H1 (cell line): ENCODE results near the gene NUDT7. TPM values are rescaled to one million over a fixed set of nuclear protein-coding genes. Genes with fewer than 3 reads are reported as not detected.

Source experiments
- CTCF ChIA-PET: fragments of 300-600 bp; sonication (Branson Sonifier 250); formaldehyde crosslinking; loops from one replicate; lab custom pipeline; 2021; ENCODE audit not compliant: partially characterized antibody; lab: Charles Lee
- POLR2A ChIA-PET: fragments of 300-600 bp; sonication (Branson Sonifier 250); formaldehyde crosslinking; loops from one replicate; lab custom pipeline; 2021; ENCODE audit warnings: inconsistent platforms; ENCODE audit not compliant: partially characterized antibody; lab: Charles Lee
- DNase-seq, 2 experiments: peaks; one replicate each; pipeline versions ENCODE4 v3.0.0 to v3.0.0-alpha.2; 2010 to 2022; ENCODE audit warnings: low spot score in 2 of 2, low read depth in 1 of 2, mixed read lengths in 1 of 2
- FAIRE-seq: peaks from 2 replicates; lab custom pipeline; 2011; peaks lifted over from hg19 to GRCh38; lab: Jason Lieb, UNC
- H2AFZ ChIP-seq: 2 replicates; pipeline ENCODE4 v1.8.1; 2012; ENCODE audit warnings: low read length, inconsistent platforms
- H2AK5ac ChIP-seq: 2 replicates; pipeline ENCODE4 v1.6.1; 2013; ENCODE audit warnings: low read depth, low read length
- H2BK120ac ChIP-seq: replicated peaks from 2 replicates; pipeline ENCODE3; 2013; ENCODE audit warnings: low read depth, low read length, inconsistent platforms
- H2BK12ac ChIP-seq: 2 replicates; pipeline ENCODE4 v1.6.1; 2013; ENCODE audit warnings: low read depth, low read length
- H2BK15ac ChIP-seq: 2 replicates; pipeline ENCODE4 v1.6.1; 2013; ENCODE audit warnings: low read length
- H2BK20ac ChIP-seq: 2 replicates; pipeline ENCODE4 v1.6.1; 2013; ENCODE audit warnings: low read length
- H2BK5ac ChIP-seq: 2 replicates; pipeline ENCODE4 v1.6.1; 2013; ENCODE audit warnings: low read depth, low read length
- H3K14ac ChIP-seq: 2 replicates; pipeline ENCODE4 v1.6.1; 2013; ENCODE audit warnings: inconsistent platforms; ENCODE audit not compliant: insufficient read length
- H3K18ac ChIP-seq: 2 replicates; pipeline ENCODE4 v1.6.1; 2013; ENCODE audit warnings: low read length; ENCODE audit errors: extremely low read depth
- H3K23ac ChIP-seq: 2 replicates; pipeline ENCODE4 v1.6.1; 2013; ENCODE audit warnings: inconsistent platforms; ENCODE audit not compliant: insufficient read length
- H3K23me2 ChIP-seq: 2 replicates; pipeline ENCODE4 v1.6.1; 2013; ENCODE audit warnings: low read depth, low read length
- H3K27ac ChIP-seq: 2 replicates; pipeline ENCODE4 v1.6.1; 2011; ENCODE audit warnings: low read depth, low read length, inconsistent platforms
- H3K27me3 ChIP-seq, 4 experiments: replicated peaks in 1 of 4; 1 replicate in 1 of 4; 2 replicates in 3 of 4; pipeline versions ENCODE4 v1.6.1 to v1.8.1; 2011 to 2013; ENCODE audit warnings: low read length in 3 of 4, mild to moderate bottlenecking in 3 of 4, inconsistent platforms in 2 of 4, mixed read lengths in 2 of 4, moderate library complexity in 1 of 4; ENCODE audit not compliant: control insufficient read depth in 3 of 4, insufficient read depth in 3 of 4; ENCODE audit errors: extremely low read depth in 1 of 4
- H3K36me3 ChIP-seq, 4 experiments: 2 replicates each; pipeline versions ENCODE4 v1.6.1 to v1.8.1; 2011 to 2013; ENCODE audit warnings: mild to moderate bottlenecking in 4 of 4, low read length in 3 of 4, moderate library complexity in 2 of 4, control low read depth in 1 of 4, inconsistent platforms in 1 of 4; ENCODE audit not compliant: insufficient read depth in 4 of 4, control insufficient read depth in 2 of 4
- H3K4ac ChIP-seq: replicated peaks from 2 replicates; pipeline ENCODE3; 2013; ENCODE audit warnings: low read length, low read depth, mixed read lengths, inconsistent platforms; ENCODE audit not compliant: insufficient read length
- H3K4me1 ChIP-seq, 4 experiments: replicated peaks in 1 of 4; 1 replicate in 1 of 4; 2 replicates in 3 of 4; pipeline versions ENCODE4 v1.6.1 to v1.8.1; 2011 to 2013; ENCODE audit warnings: low read length in 3 of 4, inconsistent platforms in 2 of 4, mixed read lengths in 1 of 4; ENCODE audit not compliant: insufficient read depth in 4 of 4, control insufficient read depth in 3 of 4
- H3K4me2 ChIP-seq, 2 experiments: 2 replicates each; pipeline versions ENCODE4 v1.6.1 to v1.8.1; 2011 to 2013; ENCODE audit warnings: low read depth in 2 of 2, low read length in 2 of 2, control low read depth in 1 of 2, inconsistent platforms in 1 of 2, mild to moderate bottlenecking in 1 of 2; ENCODE audit not compliant: insufficient read depth in 1 of 2
- H3K4me3 ChIP-seq, 4 experiments: fragments of 200-600, 300-600 bp in 1 of 4; sonication (generic), shearing (Covaris generic), sonication (Bioruptor Twin) in 1 of 4; 2 replicates each; pipeline versions ENCODE4 v1.5.1 to v1.8.1; 2011 to 2016; ENCODE audit warnings: low read length in 4 of 4, low read depth in 3 of 4, control low read depth in 2 of 4, inconsistent platforms in 2 of 4, mild to moderate bottlenecking in 2 of 4, mixed read lengths in 1 of 4, moderate library complexity in 1 of 4; ENCODE audit not compliant: insufficient read depth in 2 of 4; ENCODE audit errors: extremely low read depth in 1 of 4
- H3K56ac ChIP-seq: replicated peaks from 2 replicates; pipeline ENCODE3; 2013; ENCODE audit warnings: low read depth, mild to moderate bottlenecking, mixed read lengths, low read length, inconsistent platforms; ENCODE audit not compliant: insufficient read length
- H3K79me1 ChIP-seq: 2 replicates; pipeline ENCODE4 v1.6.1; 2013; ENCODE audit warnings: low read depth, low read length, control low read depth
- H3K79me2 ChIP-seq, 2 experiments: 2 replicates each; pipeline versions ENCODE4 v1.6.1 to v1.8.1; 2012 to 2013; ENCODE audit warnings: low read length in 2 of 2, mild to moderate bottlenecking in 2 of 2, inconsistent platforms in 1 of 2; ENCODE audit not compliant: insufficient read depth in 2 of 2, control insufficient read depth in 1 of 2
- H3K9ac ChIP-seq, 4 experiments: replicated peaks in 1 of 4; 1 replicate in 1 of 4; 2 replicates in 3 of 4; pipeline versions ENCODE4 v1.6.1 to v1.8.1; 2011 to 2013; ENCODE audit warnings: low read depth in 3 of 4, low read length in 3 of 4, control low read depth in 2 of 4, mild to moderate bottlenecking in 2 of 4, moderate library complexity in 2 of 4, inconsistent platforms in 1 of 4; ENCODE audit errors: extremely low read depth in 1 of 4
- H3K9me3 ChIP-seq, 2 experiments: 2 replicates each; pipeline versions ENCODE4 v1.6.1 to v1.8.1; 2012 to 2013; ENCODE audit warnings: mild to moderate bottlenecking in 2 of 2, moderate library complexity in 2 of 2, control low read depth in 1 of 2, inconsistent platforms in 1 of 2, low read depth in 1 of 2, low read length in 1 of 2, mixed read lengths in 1 of 2; ENCODE audit not compliant: insufficient read depth in 2 of 2
- H4K20me1 ChIP-seq, 2 experiments: replicated peaks in 1 of 2; 2 replicates each; pipeline versions ENCODE3 to v1.8.1; 2011 to 2013; ENCODE audit warnings: inconsistent platforms in 2 of 2, low read length in 2 of 2, mild to moderate bottlenecking in 1 of 2; ENCODE audit not compliant: insufficient read depth in 2 of 2, control insufficient read depth in 1 of 2
- H4K5ac ChIP-seq: 2 replicates; pipeline ENCODE4 v1.6.1; 2013; ENCODE audit warnings: low read length, low read depth, mixed read lengths, inconsistent platforms; ENCODE audit not compliant: insufficient read length
- H4K8ac ChIP-seq: 2 replicates; pipeline ENCODE4 v1.8.0; 2013; ENCODE audit warnings: mild to moderate bottlenecking, moderate library complexity, low read length, inconsistent platforms; ENCODE audit not compliant: insufficient read depth; ENCODE audit errors: extremely low read depth
- H4K91ac ChIP-seq: replicated peaks from 2 replicates; pipeline ENCODE3; 2013; ENCODE audit warnings: low read length, mixed read lengths, inconsistent platforms; ENCODE audit not compliant: insufficient read length
- BCL11A ChIP-seq, 2 experiments: IDR thresholded peaks; one replicate each; pipeline ENCODE4 v1.6.1; 2011; ENCODE audit warnings: low read depth in 2 of 2, low read length in 2 of 2, mild to moderate bottlenecking in 2 of 2
- CEBPB ChIP-seq: IDR thresholded peaks from 2 replicates; pipeline ENCODE4 v1.6.1; 2012; ENCODE audit warnings: low read depth, low read length
- CHD1 ChIP-seq: IDR thresholded peaks from 2 replicates; pipeline ENCODE4 v1.6.1; 2012; ENCODE audit warnings: low read depth, low read length, improper control_type of control experiment
- WGBS, 2 experiments: shearing (Covaris generic) in 1 of 2; methylation state at CpG; one replicate each; pipeline versions ENCODE4 v1.1.6 to v1.1.7; 2013 to 2015; ENCODE audit warnings: low lambda C conversion rate in 2 of 2, mixed read lengths in 2 of 2, inconsistent platforms in 1 of 2, low coverage in 1 of 2, missing lambda C conversion rate in 1 of 2; ENCODE audit not compliant: insufficient replicate concordance in 2 of 2, insufficient coverage in 1 of 2, insufficient read length in 1 of 2; ENCODE audit errors: extremely low coverage in 1 of 2, missing lambda C conversion rate in 1 of 2; 5-methylcytosine and 5-hydroxymethylcytosine counted together
- polyA plus RNA-seq, 7 experiments: library from polyadenylated mRNA; depleted of rRNA in 3 of 7; stranded (reverse) in 5 of 7; unstranded in 2 of 7; fragments of >200 nt in 5 of 7; fragments of 200-250 nt in 2 of 7; gene quantifications; 1 replicate in 5 of 7; 2 replicates in 1 of 7; 4 replicates in 1 of 7; pipeline versions ENCODE4 v1.2.1 to v1.2.3, GENCODE V29; 2011 to 2013; ENCODE audit warnings: missing spikeins in 2 of 7, mixed read lengths in 2 of 7
- total RNA-seq: library from RNA; stranded (reverse); fragmentation: NEBNext Ultra II Directional; extraction: Animal tissue kit (Norgen Biotek cat#: 25700); gene quantifications from 2 replicates; pipeline ENCODE4 v1.2.1, GENCODE V29; 2021

The NUDT7 gene
- total and polyA plus RNA-seq, 2 of the 8 experiments (the other 6 are each of a cell fraction or from before 2014, with no cell fraction given), result 8.8 to 19.7 TPM

DNA sequence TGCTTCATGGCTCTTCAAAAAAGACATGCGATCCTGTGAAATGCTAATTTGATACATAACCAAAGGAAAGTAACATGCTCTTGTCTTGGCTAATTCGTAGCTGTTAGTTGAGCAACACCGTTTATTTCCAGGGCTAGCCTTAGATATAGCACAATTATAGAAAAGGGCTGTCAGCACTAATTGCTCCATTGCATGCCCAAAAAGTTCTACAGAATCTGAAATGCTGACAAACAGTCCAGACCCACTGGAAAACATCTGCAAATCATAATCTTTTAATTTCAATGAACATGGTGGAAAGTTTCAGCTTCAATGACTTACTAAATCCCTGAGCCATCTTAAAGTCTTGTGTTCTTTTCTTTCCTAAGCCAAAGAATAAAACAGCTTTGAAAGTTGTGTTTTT is 42.9 kb upstream of the NUDT7 start:
- Histone ChIP-seq H2BK12ac (no peak overlapping the region), H3K56ac (no peak overlapping the region), H3K79me1 (no peaks in the 10 kb centered on the region), H2BK120ac (no peak overlapping the region), H4K8ac (no peak overlapping the region), H3K18ac (no peak overlapping the region), H3K27me3 (no peaks in the 10 kb centered on the region), H3K23me2 (no peaks in the 10 kb centered on the region), H2BK15ac (no peak overlapping the region), H2AK5ac (no peak overlapping the region), H4K20me1 (no peaks in the 10 kb centered on the region), H3K4me3 (no peak overlapping the region), H3K14ac (no peak overlapping the region), H3K79me2 (no peaks in the 10 kb centered on the region), H3K23ac (no peak overlapping the region), H3K36me3 (no peaks in the 10 kb centered on the region), H3K4me2 (no peak overlapping the region), H4K5ac (no peak overlapping the region), H2BK20ac (no peak overlapping the region), H3K4ac (no peak overlapping the region), H2AFZ (no peak overlapping the region), H2BK5ac (no peak overlapping the region), H3K27ac (no peak overlapping the region), H4K91ac (no peak overlapping the region), H3K9me3 (no peaks in the 10 kb centered on the region), H3K9ac (no peak overlapping the region), H3K4me1 (no peaks in the 10 kb centered on the region; a peak in 1 of 7 replicates)
- TF ChIP-seq CEBPB (no peak), BCL11A (IDR thresholded peaks at IDR 0.05; ENCODE audit: low read depth in 2 of 2, low read length in 2 of 2) (no peak), CHD1 (no peak)
- DNase-seq (no peak), FAIRE-seq (no peak)
- ChIA-PET CTCF (interaction anchor here (0.5 to 2.1 kb wide), 7 partner anchors 8 to 379 kb away, joined by 3 to 12 read pairs (median 3); no protein-coding TSS in a partner anchor), POLR2A (no interaction called here)
- 98% methylated on average over 3 of the region's 3 CpGs; no CpG with 5 or more reads in 1 of the 2 experiments for WGBS, 2 experiments
